H1 (cell line): Measurements from ENCODE around the gene DHX57. TPM values are rescaled to one million over a fixed set of nuclear protein-coding genes. Genes with fewer than 3 reads are reported as not detected.

Experiments
- CTCF ChIA-PET: fragments of 300-600 bp; sonication (Branson Sonifier 250); formaldehyde crosslinking; loops from one replicate; lab custom pipeline; 2021; ENCODE audit not compliant: partially characterized antibody; lab: Charles Lee
- POLR2A ChIA-PET: fragments of 300-600 bp; sonication (Branson Sonifier 250); formaldehyde crosslinking; loops from one replicate; lab custom pipeline; 2021; ENCODE audit warnings: inconsistent platforms; ENCODE audit not compliant: partially characterized antibody; lab: Charles Lee
- DNase-seq, 2 experiments: peaks; one replicate each; pipeline versions ENCODE4 v3.0.0 to v3.0.0-alpha.2; 2010 to 2022; ENCODE audit warnings: low spot score in 2 of 2, low read depth in 1 of 2, mixed read lengths in 1 of 2
- FAIRE-seq: peaks from 2 replicates; lab custom pipeline; 2011; peaks lifted over from hg19 to GRCh38; lab: Jason Lieb, UNC
- H2AFZ ChIP-seq: 2 replicates; pipeline ENCODE4 v1.8.1; 2012; ENCODE audit warnings: low read length, inconsistent platforms
- H2AK5ac ChIP-seq: 2 replicates; pipeline ENCODE4 v1.6.1; 2013; ENCODE audit warnings: low read depth, low read length
- H2BK120ac ChIP-seq: replicated peaks from 2 replicates; pipeline ENCODE3; 2013; ENCODE audit warnings: low read depth, low read length, inconsistent platforms
- H2BK12ac ChIP-seq: 2 replicates; pipeline ENCODE4 v1.6.1; 2013; ENCODE audit warnings: low read depth, low read length
- H2BK15ac ChIP-seq: 2 replicates; pipeline ENCODE4 v1.6.1; 2013; ENCODE audit warnings: low read length
- H2BK20ac ChIP-seq: 2 replicates; pipeline ENCODE4 v1.6.1; 2013; ENCODE audit warnings: low read length
- H2BK5ac ChIP-seq: 2 replicates; pipeline ENCODE4 v1.6.1; 2013; ENCODE audit warnings: low read depth, low read length
- H3K14ac ChIP-seq: 2 replicates; pipeline ENCODE4 v1.6.1; 2013; ENCODE audit warnings: inconsistent platforms; ENCODE audit not compliant: insufficient read length
- H3K18ac ChIP-seq: 2 replicates; pipeline ENCODE4 v1.6.1; 2013; ENCODE audit warnings: low read length; ENCODE audit errors: extremely low read depth
- H3K23ac ChIP-seq: 2 replicates; pipeline ENCODE4 v1.6.1; 2013; ENCODE audit warnings: inconsistent platforms; ENCODE audit not compliant: insufficient read length
- H3K23me2 ChIP-seq: 2 replicates; pipeline ENCODE4 v1.6.1; 2013; ENCODE audit warnings: low read depth, low read length
- H3K27ac ChIP-seq: 2 replicates; pipeline ENCODE4 v1.6.1; 2011; ENCODE audit warnings: low read depth, low read length, inconsistent platforms
- H3K27me3 ChIP-seq, 4 experiments: replicated peaks in 1 of 4; 1 replicate in 1 of 4; 2 replicates in 3 of 4; pipeline versions ENCODE4 v1.6.1 to v1.8.1; 2011 to 2013; ENCODE audit warnings: low read length in 3 of 4, mild to moderate bottlenecking in 3 of 4, inconsistent platforms in 2 of 4, mixed read lengths in 2 of 4, moderate library complexity in 1 of 4; ENCODE audit not compliant: control insufficient read depth in 3 of 4, insufficient read depth in 3 of 4; ENCODE audit errors: extremely low read depth in 1 of 4
- H3K36me3 ChIP-seq, 4 experiments: 2 replicates each; pipeline versions ENCODE4 v1.6.1 to v1.8.1; 2011 to 2013; ENCODE audit warnings: mild to moderate bottlenecking in 4 of 4, low read length in 3 of 4, moderate library complexity in 2 of 4, control low read depth in 1 of 4, inconsistent platforms in 1 of 4; ENCODE audit not compliant: insufficient read depth in 4 of 4, control insufficient read depth in 2 of 4
- H3K4ac ChIP-seq: replicated peaks from 2 replicates; pipeline ENCODE3; 2013; ENCODE audit warnings: low read length, low read depth, mixed read lengths, inconsistent platforms; ENCODE audit not compliant: insufficient read length
- H3K4me1 ChIP-seq, 4 experiments: replicated peaks in 1 of 4; 1 replicate in 1 of 4; 2 replicates in 3 of 4; pipeline versions ENCODE4 v1.6.1 to v1.8.1; 2011 to 2013; ENCODE audit warnings: low read length in 3 of 4, inconsistent platforms in 2 of 4, mixed read lengths in 1 of 4; ENCODE audit not compliant: insufficient read depth in 4 of 4, control insufficient read depth in 3 of 4
- H3K4me2 ChIP-seq, 2 experiments: 2 replicates each; pipeline versions ENCODE4 v1.6.1 to v1.8.1; 2011 to 2013; ENCODE audit warnings: low read depth in 2 of 2, low read length in 2 of 2, control low read depth in 1 of 2, inconsistent platforms in 1 of 2, mild to moderate bottlenecking in 1 of 2; ENCODE audit not compliant: insufficient read depth in 1 of 2
- H3K4me3 ChIP-seq, 4 experiments: fragments of 200-600, 300-600 bp in 1 of 4; sonication (generic), shearing (Covaris generic), sonication (Bioruptor Twin) in 1 of 4; 2 replicates each; pipeline versions ENCODE4 v1.5.1 to v1.8.1; 2011 to 2016; ENCODE audit warnings: low read length in 4 of 4, low read depth in 3 of 4, control low read depth in 2 of 4, inconsistent platforms in 2 of 4, mild to moderate bottlenecking in 2 of 4, mixed read lengths in 1 of 4, moderate library complexity in 1 of 4; ENCODE audit not compliant: insufficient read depth in 2 of 4; ENCODE audit errors: extremely low read depth in 1 of 4
- H3K56ac ChIP-seq: replicated peaks from 2 replicates; pipeline ENCODE3; 2013; ENCODE audit warnings: low read depth, mild to moderate bottlenecking, mixed read lengths, low read length, inconsistent platforms; ENCODE audit not compliant: insufficient read length
- H3K79me1 ChIP-seq: 2 replicates; pipeline ENCODE4 v1.6.1; 2013; ENCODE audit warnings: low read depth, low read length, control low read depth
- H3K79me2 ChIP-seq, 2 experiments: 2 replicates each; pipeline versions ENCODE4 v1.6.1 to v1.8.1; 2012 to 2013; ENCODE audit warnings: low read length in 2 of 2, mild to moderate bottlenecking in 2 of 2, inconsistent platforms in 1 of 2; ENCODE audit not compliant: insufficient read depth in 2 of 2, control insufficient read depth in 1 of 2
- H3K9ac ChIP-seq, 4 experiments: replicated peaks in 1 of 4; 1 replicate in 1 of 4; 2 replicates in 3 of 4; pipeline versions ENCODE4 v1.6.1 to v1.8.1; 2011 to 2013; ENCODE audit warnings: low read depth in 3 of 4, low read length in 3 of 4, control low read depth in 2 of 4, mild to moderate bottlenecking in 2 of 4, moderate library complexity in 2 of 4, inconsistent platforms in 1 of 4; ENCODE audit errors: extremely low read depth in 1 of 4
- H3K9me3 ChIP-seq, 2 experiments: 2 replicates each; pipeline versions ENCODE4 v1.6.1 to v1.8.1; 2012 to 2013; ENCODE audit warnings: mild to moderate bottlenecking in 2 of 2, moderate library complexity in 2 of 2, control low read depth in 1 of 2, inconsistent platforms in 1 of 2, low read depth in 1 of 2, low read length in 1 of 2, mixed read lengths in 1 of 2; ENCODE audit not compliant: insufficient read depth in 2 of 2
- H4K20me1 ChIP-seq, 2 experiments: replicated peaks in 1 of 2; 2 replicates each; pipeline versions ENCODE3 to v1.8.1; 2011 to 2013; ENCODE audit warnings: inconsistent platforms in 2 of 2, low read length in 2 of 2, mild to moderate bottlenecking in 1 of 2; ENCODE audit not compliant: insufficient read depth in 2 of 2, control insufficient read depth in 1 of 2
- H4K5ac ChIP-seq: 2 replicates; pipeline ENCODE4 v1.6.1; 2013; ENCODE audit warnings: low read length, low read depth, mixed read lengths, inconsistent platforms; ENCODE audit not compliant: insufficient read length
- H4K8ac ChIP-seq: 2 replicates; pipeline ENCODE4 v1.8.0; 2013; ENCODE audit warnings: mild to moderate bottlenecking, moderate library complexity, low read length, inconsistent platforms; ENCODE audit not compliant: insufficient read depth; ENCODE audit errors: extremely low read depth
- H4K91ac ChIP-seq: replicated peaks from 2 replicates; pipeline ENCODE3; 2013; ENCODE audit warnings: low read length, mixed read lengths, inconsistent platforms; ENCODE audit not compliant: insufficient read length
- KDM5A ChIP-seq: fragments of 200-600 bp; IDR thresholded peaks from 2 replicates; pipeline ENCODE4 v1.7.1; 2012; ENCODE audit warnings: mild to moderate bottlenecking, low read length, inconsistent platforms, mixed read lengths
- NRF1 ChIP-seq: IDR thresholded peaks from 2 replicates; pipeline ENCODE4 v1.6.1; 2011; ENCODE audit warnings: mild to moderate bottlenecking, low read depth, low read length, improper control_type of control experiment
- SRF ChIP-seq: IDR thresholded peaks from 2 replicates; pipeline ENCODE4 v1.6.1; 2011; ENCODE audit warnings: mild to moderate bottlenecking, low read depth, low read length, moderate library complexity
- WGBS, 2 experiments: shearing (Covaris generic) in 1 of 2; methylation state at CpG; one replicate each; pipeline versions ENCODE4 v1.1.6 to v1.1.7; 2013 to 2015; ENCODE audit warnings: low lambda C conversion rate in 2 of 2, mixed read lengths in 2 of 2, inconsistent platforms in 1 of 2, low coverage in 1 of 2, missing lambda C conversion rate in 1 of 2; ENCODE audit not compliant: insufficient replicate concordance in 2 of 2, insufficient coverage in 1 of 2, insufficient read length in 1 of 2; ENCODE audit errors: extremely low coverage in 1 of 2, missing lambda C conversion rate in 1 of 2; 5-methylcytosine and 5-hydroxymethylcytosine counted together
- polyA plus RNA-seq, 7 experiments: library from polyadenylated mRNA; depleted of rRNA in 3 of 7; stranded (reverse) in 5 of 7; unstranded in 2 of 7; fragments of >200 nt in 5 of 7; fragments of 200-250 nt in 2 of 7; gene quantifications; 1 replicate in 5 of 7; 2 replicates in 1 of 7; 4 replicates in 1 of 7; pipeline versions ENCODE4 v1.2.1 to v1.2.3, GENCODE V29; 2011 to 2013; ENCODE audit warnings: missing spikeins in 2 of 7, mixed read lengths in 2 of 7
- total RNA-seq: library from RNA; stranded (reverse); fragmentation: NEBNext Ultra II Directional; extraction: Animal tissue kit (Norgen Biotek cat#: 25700); gene quantifications from 2 replicates; pipeline ENCODE4 v1.2.1, GENCODE V29; 2021

Gene DHX57
- total and polyA plus RNA-seq, 2 of the 8 experiments (the other 6 are each of a cell fraction or from before 2014, with no cell fraction given), result 10.7 to 32.9 TPM

- Histone ChIP-seq H2BK15ac (no peak overlapping the region), H2BK12ac (no peak overlapping the region), H4K8ac (no peak overlapping the region), H3K23me2 (no peaks in the 10 kb centered on the region), H3K14ac (no peak overlapping the region), H3K79me1 (no peaks in the 10 kb centered on the region), H2BK20ac (no peak overlapping the region), H3K27me3 (no peaks in the 10 kb centered on the region), H3K56ac (no peak overlapping the region), H3K18ac (no peak overlapping the region), H3K4ac (no peak overlapping the region), H2AFZ (no peak overlapping the region), H3K27ac (no peak overlapping the region), H3K4me3 (no peak overlapping the region), H2BK120ac (no peak overlapping the region), H4K91ac (no peak overlapping the region), H2AK5ac (no peak overlapping the region), H3K4me2 (no peak overlapping the region), H3K36me3 (no peaks in the 10 kb centered on the region), H3K9me3 (no peaks in the 10 kb centered on the region), H4K5ac (no peak overlapping the region), H3K23ac (no peak overlapping the region), H3K79me2 (no peaks in the 10 kb centered on the region), H4K20me1 (no peaks in the 10 kb centered on the region), H2BK5ac (no peak overlapping the region), H3K9ac (no peak overlapping the region), H3K4me1 (no peaks in the 10 kb centered on the region)
- DNase-seq (no peak), FAIRE-seq (no peak)
- no peak for TF ChIP-seq NRF1
- no peak for TF ChIP-seq SRF
- no peak for TF ChIP-seq KDM5A
- ChIA-PET CTCF (no interaction called here), POLR2A (interaction anchor here (9.4 kb wide), 1 partner anchor 17 kb away, joined by 153 read pairs; the partner anchor contains the start of gene SRSF7)
- 87% methylated on average over 4 of the region's 4 CpGs; no CpG with 5 or more reads in 1 of the 2 experiments for WGBS, 2 experiments
Measured at GRCh38 chr2:38763728-38764127, 112.0 kb downstream of the DHX57 start.
